Stimulated activated CD4-positive, alpha-beta T cell treated with anti-CD3 and anti-CD28 coated beads, Interleukin-1b, Interleukin-23, amount 100 ng/mL, for 4 hours (primary cell): Measurements from ENCODE around the gene SLC51A.
"Not testable (repeated sequence)": the region's sequence is repeated elsewhere in the genome, so short reads cannot be mapped to it uniquely, and the experiment has no call there.

Source experiments
- DNase-seq, 2 donors: peaks; one replicate each; pipeline ENCODE4 v3.0.0-alpha.2; 2020; ENCODE audit warnings: low read depth in 2 of 2

Gene SLC51A

DNA sequence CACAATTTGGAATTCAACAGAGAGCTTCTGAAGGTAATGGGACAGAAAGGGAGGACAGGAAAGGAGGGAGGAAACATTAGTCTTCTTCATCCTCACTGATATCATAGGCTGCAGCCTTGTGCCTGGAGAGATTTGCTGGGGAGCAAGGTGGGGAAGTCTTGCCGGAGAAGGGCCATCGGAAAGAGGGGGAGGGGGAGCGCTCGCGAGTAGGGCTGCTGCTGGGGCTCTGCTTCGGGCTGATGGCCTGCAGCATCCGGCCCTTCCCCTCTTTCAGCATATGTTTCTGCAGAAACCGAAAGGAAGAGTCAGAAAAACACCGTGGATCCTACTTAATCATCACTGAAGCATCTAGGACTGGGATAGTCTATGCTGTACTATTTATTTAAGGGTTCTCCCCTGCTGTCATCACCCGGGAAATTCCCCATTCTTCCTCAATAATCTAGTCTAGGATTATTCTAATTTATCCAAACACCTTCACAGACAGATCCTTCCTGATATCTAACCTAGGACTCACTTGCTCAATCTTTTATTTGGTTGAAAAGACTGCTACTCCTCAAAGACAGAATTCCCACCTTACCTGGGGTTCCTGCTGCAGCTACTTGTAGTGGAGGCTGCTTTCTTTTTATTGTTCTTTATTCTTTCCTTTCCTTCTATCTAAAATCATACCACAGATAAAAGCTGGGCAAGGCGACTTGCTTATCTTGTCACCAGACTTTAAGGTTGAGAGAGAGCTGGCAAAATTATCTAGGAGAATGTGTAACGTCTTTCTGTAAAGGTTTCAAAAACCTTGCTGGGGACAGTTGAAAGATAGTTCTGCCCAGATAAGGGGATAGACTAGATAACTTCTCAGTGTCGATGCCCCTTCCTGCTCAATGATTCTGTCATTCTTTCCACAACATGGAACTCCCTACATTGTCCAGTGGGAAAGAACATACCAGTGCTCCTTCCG lies 22.6 kb downstream of the SLC51A start:
- no peak for DNase-seq

GRCh38 chr3:196240424-196240823 lies 24.1 kb downstream of the SLC51A start:
- no peak for DNase-seq

- DNase-seq = no peak
Measured at GRCh38 chr3:196241704-196242103, 25.4 kb downstream of the SLC51A start.

GRCh38 chr3:196244166-196244565 lies 27.8 kb downstream of the SLC51A start:
- not testable (repeated sequence) for DNase-seq

GRCh38 chr3:196246612-196247308 lies 30.4 kb downstream of the SLC51A start:
- no peak for DNase-seq

DNA sequence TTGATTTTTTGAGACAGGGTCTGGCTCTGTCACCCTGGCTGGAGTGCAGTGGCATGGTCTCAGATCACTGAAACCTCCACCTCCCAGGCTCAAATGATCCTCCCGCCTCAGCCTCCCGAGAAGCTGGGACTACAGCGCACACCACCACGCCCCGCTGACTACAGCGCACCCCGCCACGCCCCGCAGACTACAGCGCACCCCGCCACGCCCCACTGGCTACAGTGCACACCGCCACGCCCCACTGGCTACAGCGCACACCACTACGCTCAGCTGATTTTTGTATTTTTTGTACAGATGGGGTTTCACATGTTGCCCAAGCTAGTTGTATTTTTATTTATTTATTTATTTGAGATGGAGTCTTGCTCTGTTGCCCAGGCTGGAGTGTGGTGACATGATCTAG lies 35.6 kb downstream of the SLC51A start:
- DNase-seq = no peak

DNA sequence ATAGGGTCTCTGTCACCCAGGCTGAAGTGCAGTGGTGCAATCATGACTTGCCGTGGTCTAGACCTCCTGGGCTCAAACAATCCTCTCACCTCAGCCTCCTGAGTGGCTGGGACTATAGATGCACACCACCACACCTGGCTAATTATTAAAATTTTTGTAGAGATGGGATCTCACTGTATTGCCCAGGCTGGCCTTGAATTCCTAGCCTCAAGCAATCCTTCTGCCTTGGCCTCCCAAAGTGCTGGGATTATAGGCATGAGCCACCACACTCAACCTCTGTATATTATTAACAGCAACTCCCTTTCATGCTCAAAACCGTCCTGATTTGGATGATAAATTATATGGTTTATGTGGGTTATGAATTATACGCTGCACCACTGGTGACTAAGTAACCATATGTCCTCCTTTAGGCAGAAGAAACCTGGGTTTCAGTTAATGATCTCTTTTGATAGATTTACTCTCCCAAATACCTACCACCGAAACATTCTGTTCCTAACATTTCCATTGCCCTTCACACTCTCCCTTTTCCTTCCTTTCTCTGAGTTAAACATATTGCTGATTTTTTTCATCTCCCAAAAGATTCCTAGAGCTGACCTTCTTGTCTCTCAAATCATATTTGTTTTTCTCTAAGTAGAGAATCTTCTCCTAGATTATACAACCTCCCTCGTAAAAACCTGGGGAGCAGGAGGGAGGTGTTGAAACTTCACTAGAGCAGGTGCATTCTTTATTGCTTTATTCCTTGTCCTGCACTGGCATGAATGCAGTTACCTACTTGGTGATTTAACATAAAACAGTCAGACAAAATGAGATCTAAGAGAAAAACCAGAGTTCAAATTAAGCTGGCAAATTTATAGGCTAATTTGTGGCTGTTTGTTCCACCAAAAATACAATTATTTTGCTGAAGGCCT lies 38.3 kb downstream of the SLC51A start:
- no peak for DNase-seq

GRCh38 chr3:196255776-196256175 lies 39.4 kb downstream of the SLC51A start:
- DNase-seq = no peak

- no peak for DNase-seq
Measured at GRCh38 chr3:196260784-196261183, 44.5 kb downstream of the SLC51A start.

GRCh38 chr3:196263819-196264218 lies 47.5 kb downstream of the SLC51A start:
- no peak for DNase-seq

DNA sequence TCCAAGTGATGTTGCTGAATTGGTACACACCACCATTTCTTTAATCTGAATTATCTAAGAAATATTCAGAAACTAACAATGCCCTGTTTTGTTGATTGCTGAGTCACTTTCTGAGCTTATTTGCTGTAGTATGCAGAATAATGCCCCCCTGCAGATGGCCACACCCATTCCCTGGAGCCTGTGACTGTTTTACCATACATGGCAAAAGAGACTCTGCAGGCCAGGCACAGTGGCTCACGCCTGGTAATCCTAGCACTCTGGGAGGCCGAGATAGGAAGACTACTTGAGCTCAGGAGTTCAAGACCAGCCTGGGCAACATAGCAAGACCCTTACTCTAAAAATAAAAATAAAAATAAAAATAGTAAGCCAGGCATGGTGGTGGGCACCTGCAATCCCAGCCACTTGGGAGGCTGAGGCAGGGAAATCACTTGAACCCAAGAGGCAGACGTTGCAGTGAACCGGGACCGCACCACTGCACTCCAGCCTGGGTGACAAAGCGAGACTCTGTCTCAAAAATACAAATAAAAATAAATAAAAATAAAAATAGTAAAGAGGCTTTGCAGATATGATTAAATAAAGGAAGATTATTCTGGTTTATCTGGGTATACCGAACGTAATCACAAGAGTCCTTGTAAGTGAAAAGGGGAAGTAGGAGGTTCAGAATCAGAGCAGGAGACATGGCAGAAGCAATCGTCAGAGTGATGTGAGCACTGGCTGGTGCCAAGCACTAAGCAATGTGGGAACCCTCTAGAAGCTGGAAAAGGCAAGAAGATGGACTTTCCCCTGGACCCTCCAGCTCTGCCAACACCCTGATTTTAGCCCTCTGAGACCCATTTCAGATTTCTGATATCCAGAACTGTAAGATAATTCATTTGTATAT lies 52.2 kb downstream of the SLC51A start:
- DNase-seq = no peak

DNA sequence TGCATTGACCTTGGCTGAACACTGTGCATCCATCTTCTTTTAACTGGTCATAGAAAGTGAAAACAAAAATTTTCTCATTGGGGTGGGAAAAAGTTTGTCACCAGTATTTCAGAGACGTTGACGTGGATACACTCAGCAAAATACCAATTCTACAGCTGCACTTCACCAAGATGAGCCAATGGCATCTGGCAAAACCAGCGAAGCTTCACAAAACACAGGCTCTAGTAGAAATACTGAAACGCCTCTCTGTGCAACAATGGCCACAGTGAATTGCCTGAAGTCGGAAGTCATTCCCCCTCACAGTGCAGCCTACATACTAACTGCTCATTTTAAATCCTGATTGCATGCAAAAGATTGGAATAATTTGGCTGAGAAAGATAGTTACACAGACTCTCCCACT lies 54.2 kb downstream of the SLC51A start:
- no peak for DNase-seq

GRCh38 chr3:196272826-196273225 lies 56.5 kb downstream of the SLC51A start:
- DNase-seq = no peak

- no peak for DNase-seq
Measured at GRCh38 chr3:196273655-196274054, 57.3 kb downstream of the SLC51A start.

- DNase-seq = peak; percentile 16 to 57
Measured at GRCh38 chr3:196274585-196274984, 58.3 kb downstream of the SLC51A start.

DNA sequence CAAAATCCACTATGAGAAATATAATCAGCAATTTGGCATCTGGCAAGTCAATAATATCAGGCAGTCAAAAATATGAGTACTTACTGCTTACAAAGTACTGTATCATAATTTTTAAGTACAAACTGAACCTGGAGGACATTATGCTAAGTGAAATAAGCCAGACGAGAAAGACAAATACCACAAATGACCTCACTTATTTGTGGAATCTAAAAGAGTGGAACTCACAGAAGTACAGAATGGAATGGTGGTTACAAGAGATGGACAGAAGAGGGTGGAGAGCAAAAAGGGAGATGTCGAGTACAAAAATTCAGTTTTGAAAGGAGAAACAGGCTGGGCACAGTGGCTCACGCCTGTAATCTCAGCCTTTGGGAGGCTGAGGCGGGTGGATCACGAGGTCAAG lies 58.8 kb downstream of the SLC51A start:
- DNase-seq = no peak

DNA sequence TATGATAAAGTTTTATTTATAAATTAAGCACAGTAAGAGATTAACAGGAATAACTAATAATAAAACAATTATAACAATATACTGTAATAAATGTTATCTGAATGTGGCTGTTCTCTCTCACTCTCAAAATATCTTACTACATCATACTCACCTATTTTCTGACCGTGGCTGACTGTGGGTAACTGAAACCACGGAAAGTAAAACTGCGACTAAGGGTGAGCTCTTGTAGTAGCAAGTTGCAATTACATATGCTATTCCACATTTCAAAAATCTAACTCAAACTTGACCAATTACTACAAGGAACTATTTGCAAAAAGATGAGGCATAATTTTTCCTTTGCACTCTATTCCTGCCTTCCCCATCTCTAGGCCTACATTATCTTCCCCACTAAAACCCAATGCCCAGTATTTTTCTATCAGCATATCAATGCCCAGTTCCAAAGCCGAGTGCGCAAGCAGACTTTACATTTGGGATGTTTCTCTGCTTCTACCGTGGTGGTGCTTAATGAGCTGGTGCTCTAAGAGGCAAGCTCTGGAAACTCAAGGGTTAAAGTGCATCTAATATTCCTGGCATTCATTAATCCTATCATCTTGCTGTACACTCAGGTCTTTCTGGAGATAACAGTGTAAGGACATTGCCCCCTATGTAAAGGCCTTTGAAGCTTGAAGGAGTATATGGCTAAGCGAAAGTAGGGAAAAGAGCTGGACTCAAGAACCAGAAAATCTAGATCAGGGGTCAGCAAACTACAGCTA lies 64.5 kb downstream of the SLC51A start:
- DNase-seq = no peak

DNA sequence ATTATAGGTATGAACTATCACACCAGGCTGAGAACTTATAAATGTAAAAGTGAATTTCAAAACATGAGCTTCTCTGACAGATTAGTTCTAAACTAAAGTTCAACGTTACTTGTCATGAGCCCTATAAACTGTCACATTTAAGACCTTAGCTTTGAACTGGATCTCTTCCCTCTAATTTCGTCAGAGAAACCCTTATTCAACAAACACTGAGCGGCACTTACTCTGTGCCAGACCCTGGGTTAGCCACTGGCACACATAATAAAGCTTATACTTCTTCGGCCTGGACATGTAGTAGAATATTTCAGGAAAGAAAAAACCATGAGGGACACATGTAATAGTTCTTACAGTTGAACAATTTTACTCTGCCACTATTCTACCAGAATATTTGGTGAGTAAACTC lies 65.6 kb downstream of the SLC51A start:
- DNase-seq = no peak
